K562 (cell line): ENCODE measurements around the gene TMEM187. TPM values are rescaled to one million over a fixed set of nuclear protein-coding genes. Genes with fewer than 3 reads are reported as not detected.

Experiments used
- FOXA3 ChIP-seq, 2 experiments: fragments of 450-650 bp in 1 of 2; sonication (generic) in 1 of 2; formaldehyde crosslinking; IDR thresholded peaks in 1 of 2; conservative IDR thresholded peaks in 1 of 2; 2 replicates each; pipeline versions ENCODE4 v1.4.0 to v1.8.0; 2020 to 2022; ENCODE audit warnings: mild to moderate bottlenecking in 2 of 2, missing genetic modification reagents in 1 of 2
- HDAC1 ChIP-seq, 2 experiments: fragments of 450-650 bp; IDR thresholded peaks; 2 replicates each; pipeline ENCODE4 v1.6.1; 2016 to 2017; ENCODE audit warnings: inconsistent platforms in 1 of 2, mild to moderate bottlenecking in 1 of 2, moderate library complexity in 1 of 2
- MTA2 ChIP-seq: fragments of 450-650 bp; IDR thresholded peaks from 2 replicates; pipeline ENCODE4 v1.6.1; 2016; ENCODE audit warnings: low read depth
- PHB2 ChIP-seq: fragments of 450-650 bp; IDR thresholded peaks from 2 replicates; pipeline ENCODE4 v1.6.1; 2017; ENCODE audit warnings: low read depth
- STAG1 ChIP-seq: sonication (generic); formaldehyde crosslinking; IDR thresholded peaks from 2 replicates; pipeline ENCODE4 v1.5.0; 2020; ENCODE audit warnings: missing genetic modification reagents, borderline replicate concordance
- ZBED1 ChIP-seq: IDR thresholded peaks from 2 replicates; pipeline ENCODE4 v1.6.1; 2014
- ZNF436 ChIP-seq: fragments of 250-450, 450-650 bp; sonication (Bioruptor Pico); formaldehyde crosslinking; IDR thresholded peaks from 2 replicates; pipeline ENCODE4 v1.7.0; 2020; ENCODE audit warnings: mild to moderate bottlenecking
- ZNF586 ChIP-seq: fragments of 450-650 bp; formaldehyde crosslinking; conservative IDR thresholded peaks from 2 replicates; pipeline ENCODE4 v1.4.0; 2020; ENCODE audit warnings: mild to moderate bottlenecking, moderate library complexity
- polyA plus RNA-seq, 8 experiments: library from polyadenylated mRNA; depleted of rRNA in 4 of 8; stranded (reverse) in 5 of 8; unstranded in 3 of 8; fragments of >200 nt; fragmentation: Nextera tagmentation in 2 of 8; fragmentation: Illumina TruSeq in 1 of 8; extraction: Ambion mirVana in 2 of 8; extraction: Trizol in 1 of 8; gene quantifications; 2 replicates each; pipeline versions ENCODE4 v1.2.1 to v1.2.3, GENCODE V29; 2011 to 2014; ENCODE audit warnings: inconsistent platforms in 1 of 8, missing spikeins in 1 of 8
- total RNA-seq, 7 experiments: library from RNA; depleted of rRNA in 6 of 7; stranded (reverse); fragments of >200 nt in 6 of 7; fragmentation: Illumina TruSeq in 2 of 7; extraction: Trizol in 2 of 7; gene quantifications; 2 replicates each; pipeline versions ENCODE4 v1.2.1 to v1.2.3, GENCODE V29; 2011 to 2021; ENCODE audit warnings: low replicate concordance in 1 of 7
- TF ChIP-seq, protein P1 (sequence below), 2 experiments: fragments of 450-650 bp; conservative IDR thresholded peaks; 2 replicates each; pipeline ENCODE4 v1.6.1; 2017; ENCODE audit warnings: mild to moderate bottlenecking in 2 of 2, moderate library complexity in 2 of 2
- TF ChIP-seq, protein P2 (sequence below): fragments of 250-450 bp; sonication (Bioruptor Pico); IDR thresholded peaks from 2 replicates; pipeline ENCODE4 v1.4.0; 2020; ENCODE audit warnings: mild to moderate bottlenecking, moderate library complexity
- TF ChIP-seq, protein P3 (sequence below): fragments of 250-450 bp; sonication (Bioruptor Pico); IDR thresholded peaks from 2 replicates; pipeline ENCODE4 v1.5.0; 2021
- TF ChIP-seq, protein P4 (sequence below): fragments of 450-650 bp; formaldehyde crosslinking; IDR thresholded peaks from 2 replicates; pipeline ENCODE4 v1.4.0; 2022; ENCODE audit warnings: mild to moderate bottlenecking, moderate library complexity
- TF ChIP-seq, protein P5 (sequence below): fragments of 450-650 bp; formaldehyde crosslinking; IDR thresholded peaks from 2 replicates; pipeline ENCODE4 v1.4.0; 2020; ENCODE audit warnings: mild to moderate bottlenecking, moderate library complexity

The TMEM187 gene
- total and polyA plus RNA-seq, 9 of the 15 experiments (the other 6 are each of a cell fraction or from before 2014, with no cell fraction given), result 0.13 to 6.4 (median 1.6) TPM

DNA sequence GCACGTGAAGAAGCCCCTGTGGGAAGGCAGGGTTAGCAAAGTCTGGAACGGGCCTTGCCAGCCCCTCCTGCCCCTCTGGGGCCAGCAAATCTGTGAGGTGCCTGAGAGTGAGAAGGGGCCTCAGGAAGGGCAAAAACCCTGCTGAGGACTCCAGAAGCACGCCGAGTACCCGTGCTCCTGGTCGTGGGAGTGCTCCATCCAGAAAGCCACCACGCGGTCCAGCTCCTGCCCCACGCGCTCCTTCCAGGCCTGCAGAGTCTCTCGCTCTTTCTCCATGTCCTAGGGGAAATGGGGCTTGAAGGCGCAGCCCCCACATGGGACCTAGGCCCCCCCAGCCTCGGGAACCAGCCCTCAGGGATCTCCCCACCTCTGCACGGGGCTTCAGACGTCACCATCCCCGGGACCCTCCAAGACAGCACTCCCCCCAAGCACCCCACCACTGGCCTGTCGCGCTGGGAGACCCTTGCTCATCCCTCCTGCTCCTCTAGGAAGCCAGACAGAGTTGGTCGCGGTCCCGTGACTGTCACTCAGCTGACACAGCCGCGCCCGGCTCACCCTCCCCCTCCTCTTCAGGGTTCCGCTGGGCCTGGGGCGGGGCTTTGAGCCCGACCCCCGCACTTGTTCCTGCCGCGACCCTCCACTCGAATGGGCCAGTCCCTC is 28.3 kb upstream of the TMEM187 start, which contains the start of gene RENBP (continued):
- TF ChIP-seq, protein P1, sequence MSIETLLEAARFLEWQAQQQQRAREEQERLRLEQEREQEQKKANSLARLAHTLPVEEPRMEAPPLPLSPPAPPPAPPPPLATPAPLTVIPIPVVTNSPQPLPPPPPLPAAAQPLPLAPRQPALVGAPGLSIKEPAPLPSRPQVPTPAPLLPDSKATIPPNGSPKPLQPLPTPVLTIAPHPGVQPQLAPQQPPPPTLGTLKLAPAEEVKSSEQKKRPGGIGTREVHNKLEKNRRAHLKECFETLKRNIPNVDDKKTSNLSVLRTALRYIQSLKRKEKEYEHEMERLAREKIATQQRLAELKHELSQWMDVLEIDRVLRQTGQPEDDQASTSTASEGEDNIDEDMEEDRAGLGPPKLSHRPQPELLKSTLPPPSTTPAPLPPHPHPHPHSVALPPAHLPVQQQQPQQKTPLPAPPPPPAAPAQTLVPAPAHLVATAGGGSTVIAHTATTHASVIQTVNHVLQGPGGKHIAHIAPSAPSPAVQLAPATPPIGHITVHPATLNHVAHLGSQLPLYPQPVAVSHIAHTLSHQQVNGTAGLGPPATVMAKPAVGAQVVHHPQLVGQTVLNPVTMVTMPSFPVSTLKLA (conservative IDR thresholded peaks at IDR 0.05), result peak in 1 of 2 experiments; percentile 70; a peak in 2 of 4 replicates
- TF ChIP-seq, protein P2, sequence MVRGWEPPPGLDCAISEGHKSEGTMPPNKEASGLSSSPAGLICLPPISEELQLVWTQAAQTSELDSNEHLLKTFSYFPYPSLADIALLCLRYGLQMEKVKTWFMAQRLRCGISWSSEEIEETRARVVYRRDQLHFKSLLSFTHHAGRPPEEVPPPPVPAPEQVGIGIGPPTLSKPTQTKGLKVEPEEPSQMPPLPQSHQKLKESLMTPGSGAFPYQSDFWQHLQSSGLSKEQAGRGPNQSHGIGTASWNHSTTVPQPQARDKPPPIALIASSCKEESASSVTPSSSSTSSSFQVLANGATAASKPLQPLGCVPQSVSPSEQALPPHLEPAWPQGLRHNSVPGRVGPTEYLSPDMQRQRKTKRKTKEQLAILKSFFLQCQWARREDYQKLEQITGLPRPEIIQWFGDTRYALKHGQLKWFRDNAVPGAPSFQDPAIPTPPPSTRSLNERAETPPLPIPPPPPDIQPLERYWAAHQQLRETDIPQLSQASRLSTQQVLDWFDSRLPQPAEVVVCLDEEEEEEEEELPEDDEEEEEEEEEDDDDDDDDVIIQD, result no peak
- no peak for TF ChIP-seq STAG1 (CRISPR knock-in tag)
- TF ChIP-seq ZBED1, result no peak
- peak in 1 of 2 experiments; percentile 48; a peak in 1 of 4 replicates for TF ChIP-seq HDAC1 (IDR thresholded peaks at IDR 0.05)
- TF ChIP-seq, protein P3, sequence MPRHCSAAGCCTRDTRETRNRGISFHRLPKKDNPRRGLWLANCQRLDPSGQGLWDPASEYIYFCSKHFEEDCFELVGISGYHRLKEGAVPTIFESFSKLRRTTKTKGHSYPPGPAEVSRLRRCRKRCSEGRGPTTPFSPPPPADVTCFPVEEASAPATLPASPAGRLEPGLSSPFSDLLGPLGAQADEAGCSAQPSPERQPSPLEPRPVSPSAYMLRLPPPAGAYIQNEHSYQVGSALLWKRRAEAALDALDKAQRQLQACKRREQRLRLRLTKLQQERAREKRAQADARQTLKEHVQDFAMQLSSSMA, result no peak
- no peak for TF ChIP-seq MTA2
- no peak for TF ChIP-seq ZNF436 (CRISPR knock-in tag)
- TF ChIP-seq, protein P4, sequence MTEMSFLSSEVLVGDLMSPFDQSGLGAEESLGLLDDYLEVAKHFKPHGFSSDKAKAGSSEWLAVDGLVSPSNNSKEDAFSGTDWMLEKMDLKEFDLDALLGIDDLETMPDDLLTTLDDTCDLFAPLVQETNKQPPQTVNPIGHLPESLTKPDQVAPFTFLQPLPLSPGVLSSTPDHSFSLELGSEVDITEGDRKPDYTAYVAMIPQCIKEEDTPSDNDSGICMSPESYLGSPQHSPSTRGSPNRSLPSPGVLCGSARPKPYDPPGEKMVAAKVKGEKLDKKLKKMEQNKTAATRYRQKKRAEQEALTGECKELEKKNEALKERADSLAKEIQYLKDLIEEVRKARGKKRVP (CRISPR knock-in tag), result no peak
- TF ChIP-seq FOXA3 (CRISPR knock-in tag; conservative IDR thresholded peaks at IDR 0.05 in 1 of 2, IDR thresholded peaks at IDR 0.05 in 1 of 2), result no peak
- no peak for TF ChIP-seq ZNF586
- TF ChIP-seq, protein P5, sequence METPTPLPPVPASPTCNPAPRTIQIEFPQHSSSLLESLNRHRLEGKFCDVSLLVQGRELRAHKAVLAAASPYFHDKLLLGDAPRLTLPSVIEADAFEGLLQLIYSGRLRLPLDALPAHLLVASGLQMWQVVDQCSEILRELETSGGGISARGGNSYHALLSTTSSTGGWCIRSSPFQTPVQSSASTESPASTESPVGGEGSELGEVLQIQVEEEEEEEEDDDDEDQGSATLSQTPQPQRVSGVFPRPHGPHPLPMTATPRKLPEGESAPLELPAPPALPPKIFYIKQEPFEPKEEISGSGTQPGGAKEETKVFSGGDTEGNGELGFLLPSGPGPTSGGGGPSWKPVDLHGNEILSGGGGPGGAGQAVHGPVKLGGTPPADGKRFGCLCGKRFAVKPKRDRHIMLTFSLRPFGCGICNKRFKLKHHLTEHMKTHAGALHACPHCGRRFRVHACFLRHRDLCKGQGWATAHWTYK (CRISPR knock-in tag), result no peak
- no peak for TF ChIP-seq PHB2
